Right lobe of liver (tissue), 6 donors: ENCODE measurements around the gene SURF6. TPM values are rescaled to one million over a fixed set of nuclear protein-coding genes. Genes with fewer than 3 reads are reported as not detected.

ENCODE experiments used
- ATAC-seq, 4 donors: fragments of 200-7000 bp; cut with Tn5 transposase; one replicate each; pipeline ENCODE4 v1.9.1; 2020; ENCODE audit warnings: mild to moderate bottlenecking in 4 of 4, moderate library complexity in 4 of 4
- DNase-seq, 3 donors: peaks; one replicate each; pipeline ENCODE4 v3.0.0-alpha.2; 2020
- H3K27ac ChIP-seq, 3 donors: fragments of 200-600 bp; one replicate each; pipeline ENCODE4 v1.8.0; 2022
- H3K27me3 ChIP-seq, 2 donors: fragments of 200-600 bp; one replicate each; pipeline ENCODE4 v1.8.0; 2022
- H3K36me3 ChIP-seq, 4 donors: fragments of 200-600 bp; sonication (generic) in 1 of 4; one replicate each; pipeline versions ENCODE4 v1.5.1 to v1.8.0; 2017 to 2022; ENCODE audit warnings: control low read depth in 1 of 4
- H3K4me1 ChIP-seq, 4 donors: fragments of 200-600 bp; sonication (generic) in 1 of 4; one replicate each; pipeline versions ENCODE4 v1.5.1 to v1.8.0; 2017 to 2022; ENCODE audit warnings: control low read depth in 1 of 4
- H3K4me3 ChIP-seq, 3 donors: fragments of 200-600 bp; one replicate each; pipeline ENCODE4 v1.8.0; 2022
- H3K9me3 ChIP-seq, 4 donors: fragments of 200-600 bp; sonication (generic) in 1 of 4; one replicate each; pipeline versions ENCODE4 v1.5.1 to v1.8.0; 2017 to 2022; ENCODE audit warnings: control low read depth in 1 of 4
- CTCF ChIP-seq, 4 donors: fragments of 200-600 bp in 3 of 4; fragments of 450-650 bp in 1 of 4; IDR thresholded peaks; one replicate each; pipeline versions ENCODE4 v1.5.1 to v1.8.0; 2016 to 2022; ENCODE audit warnings: antibody characterized with exemption in 4 of 4, mild to moderate bottlenecking in 2 of 4
- POLR2A ChIP-seq: fragments of 450-650 bp; IDR thresholded peaks from one replicate; pipeline ENCODE4 v1.6.1; 2017; ENCODE audit warnings: antibody characterized with exemption, mild to moderate bottlenecking
- WGBS: methylation state at CpG from one replicate; pipeline ENCODE4 v1.1.6; 2018; ENCODE audit warnings: low coverage, low lambda C conversion rate; ENCODE audit not compliant: insufficient coverage; ENCODE audit errors: missing lambda C conversion rate; 5-methylcytosine and 5-hydroxymethylcytosine counted together
- intact Hi-C, 2 donors: fragments of 100-400 bp; cut with DNase I; formaldehyde crosslinking; loops; one replicate each; pipeline versions ENCODE4 v1.11.2 to v1.14.1; 2022
- small RNA-seq, 2 experiments: library from RNA; depleted of rRNA; stranded (forward); fragments of <200 nt; gene quantifications; one replicate each; pipeline ENCODE3, GENCODE V24; 2016
- total RNA-seq, 6 experiments: library from RNA; depleted of rRNA in 2 of 6; stranded (reverse); fragments of >200 nt in 2 of 6; fragmentation: NEBNext Ultra II Directional in 3 of 6; extraction: Animal tissue kit (Norgen Biotek cat#: 25700) in 3 of 6; gene quantifications; one replicate each; pipeline versions ENCODE4 v1.1.0 to v1.2.4, GENCODE V29; 2016 to 2023
- donor health status: DM: no; HTN: yes; CAD: no.
- donor health status: DM: no; HTN: no; CAD: no.
- donor health status: DM: no; HTN: no; CAD: no.
- donor health status: DM: no; HTN: yes; CAD: no.
- donor health status: DM: no; HTN: yes; CAD: no.

Gene SURF6
- total RNA-seq, 6 experiments from 2014 or later, result 5.8 to 8.8 (median 7.6) TPM

GRCh38 chr9:133280392-133280791 lies 55.6 kb downstream of the SURF6 start:
- ATAC-seq (no peak), DNase-seq (no peak)
- Histone ChIP-seq H3K36me3 (no peaks in the 10 kb centered on the region), H3K27me3 (no peaks in the 10 kb centered on the region), H3K27ac (no peak overlapping the region), H3K4me3 (no peak overlapping the region), H3K9me3 (no peaks in the 10 kb centered on the region), H3K4me1 (no peaks in the 10 kb centered on the region)
- intact Hi-C loops, result no loop called here
- WGBS, result 42% methylated on average over 5 of the region's 5 CpGs
- TF ChIP-seq POLR2A, result no peak
- no peak for TF ChIP-seq CTCF (IDR thresholded peaks at IDR 0.05)

Small RNAs within 50 kb of the gene (small RNA-seq; reads per million reads assigned to genes)
- gene RF00019 (0 reads per million in 2 experiments), gene SNORD24 (0 reads per million in 2 experiments), gene SNORD36A (0 reads per million in 2 experiments), gene SNORD36B (0 reads per million in 2 experiments), gene SNORD36C (0 reads per million in 2 experiments)

Other genes with a start within 250 kb of the SURF6 start
- 10 to 100 TPM in 1 of 6 experiments, 1 to 10 TPM in 5; 4.3 to 19.8 (median 5.7) TPM for gene RALGDS, start 214.9 kb downstream of the SURF6 start, total RNA-seq
- 1 to 10 TPM in 5 of 6 experiments, under 1 TPM in 1; 0.68 to 3.7 (median 1.9) TPM for gene GBGT1, start 172.3 kb downstream of the SURF6 start, total RNA-seq
- not detected for gene OBP2B, start 126.9 kb downstream of the SURF6 start, total RNA-seq
- under 1 TPM in 2 of 6 experiments, not detected in 4; 0.06 to 0.29 TPM for gene ABO, start 61.0 kb downstream of the SURF6 start, total RNA-seq
- 10 to 100 TPM in 1 of 6 experiments, 1 to 10 TPM in 5; 5.9 to 14.5 (median 8.1) TPM for gene MED22, start 11.9 kb upstream of the SURF6 start, total RNA-seq
- gene RPL7A, start 12.0 kb upstream of the SURF6 start, total RNA-seq, result 100 to 1,000 TPM; 529 to 851 (median 616) TPM
- gene SURF1, start 20.3 kb upstream of the SURF6 start, total RNA-seq, result 10 to 100 TPM; 37.4 to 68.8 (median 44.5) TPM
- 10 to 100 TPM in 2 of 6 experiments, 1 to 10 TPM in 4; 6.3 to 16.9 (median 8.2) TPM for gene SURF2, start 20.4 kb upstream of the SURF6 start, total RNA-seq
- gene SURF4, start 39.9 kb upstream of the SURF6 start, total RNA-seq, result 100 to 1,000 TPM; 181 to 243 (median 213) TPM
- gene STKLD1, start 40.2 kb upstream of the SURF6 start, total RNA-seq, result 1 to 10 TPM in 2 of 6 experiments, under 1 TPM in 3, not detected in 1; 0.43 to 2.6 (median 0.81) TPM
- 10 to 100 TPM in 5 of 6 experiments, 1 to 10 TPM in 1; 9.5 to 19.9 (median 12.0) TPM for gene REXO4, start 81.8 kb upstream of the SURF6 start, total RNA-seq
- gene ADAMTS13, start 86.2 kb upstream of the SURF6 start, total RNA-seq, result 10 to 100 TPM in 3 of 6 experiments, 1 to 10 TPM in 3; 8.1 to 27.7 (median 11.3) TPM
- gene CACFD1, start 123.8 kb upstream of the SURF6 start, total RNA-seq, result 10 to 100 TPM; 23.5 to 39.8 (median 32.9) TPM
- gene SLC2A6, start 142.9 kb upstream of the SURF6 start, total RNA-seq, result 1 to 10 TPM in 5 of 6 experiments, under 1 TPM in 1; 0.88 to 6.8 (median 2.8) TPM
- not detected for gene MYMK, start 188.8 kb upstream of the SURF6 start, total RNA-seq
- gene ADAMTSL2, start 198.5 kb upstream of the SURF6 start, total RNA-seq, result 10 to 100 TPM in 3 of 6 experiments, 1 to 10 TPM in 3; 9.2 to 24.8 (median 12.7) TPM